ENCODE measurements around the gene ARFGEF3. TPM values are rescaled to one million over a fixed set of nuclear protein-coding genes. Genes with fewer than 3 reads are reported as not detected.

ARFGEF3 gene
- total RNA-seq, 1 donor from 2014 or later = 28.6 TPM

GRCh38 chr6:138383776-138384175 lies 222.0 kb downstream of the ARFGEF3 start:
- Mint-ChIP-seq H3K27ac (peak overlapping the region; percentile 67), H3K36me3 (ENCODE audit: insufficient read depth) (no peaks in the 10 kb centered on the region)
- no peak for DNase-seq (ENCODE audit: low spot score, unreplicated experiment)

GRCh38 chr6:138386897-138387296 lies 225.2 kb downstream of the ARFGEF3 start:
- Mint-ChIP-seq H3K4me1 (ENCODE audit: low read depth) (peaks cover 41% of the 10 kb centered on the region), H3K4me3 (ENCODE audit: low read depth) (no peak overlapping the region), H3K36me3 (ENCODE audit: insufficient read depth) (no peaks in the 10 kb centered on the region), H3K27me3 (no peaks in the 10 kb centered on the region), H3K9me3 (ENCODE audit: low read depth) (no peaks in the 10 kb centered on the region), H3K27ac (no peak overlapping the region)
- no peak for TF ChIP-seq CTCF (IDR thresholded peaks at IDR 0.05; ENCODE audit: unreplicated experiment)
- DNase-seq (ENCODE audit: low spot score, unreplicated experiment) = no peak

More at GRCh38 chr6:138383776-138384175, 222.0 kb downstream of the ARFGEF3 start:
- H3K4me3 Mint-ChIP-seq (ENCODE audit: low read depth) = no peak overlapping the region
- no peak for TF ChIP-seq CTCF (IDR thresholded peaks at IDR 0.05; ENCODE audit: unreplicated experiment)
- H3K9me3 Mint-ChIP-seq (ENCODE audit: low read depth) = no peaks in the 10 kb centered on the region
- peaks cover 36% of the 10 kb centered on the region for H3K4me1 Mint-ChIP-seq (ENCODE audit: low read depth)
- no peaks in the 10 kb centered on the region for H3K27me3 Mint-ChIP-seq

- Mint-ChIP-seq H3K4me1 (ENCODE audit: low read depth) (peaks cover 37% of the 10 kb centered on the region), H3K9me3 (ENCODE audit: low read depth) (no peaks in the 10 kb centered on the region), H3K36me3 (ENCODE audit: insufficient read depth) (no peaks in the 10 kb centered on the region), H3K27ac (peak overlapping the region; percentile 93), H3K27me3 (no peaks in the 10 kb centered on the region), H3K4me3 (ENCODE audit: low read depth) (peak overlapping the region; percentile 22)
- DNase-seq (ENCODE audit: low spot score, unreplicated experiment) = no peak
- TF ChIP-seq CTCF (IDR thresholded peaks at IDR 0.05; ENCODE audit: unreplicated experiment) = no peak
These were observed 226.0 kb downstream of the ARFGEF3 start for GRCh38 chr6:138387577-138388368.

- no peak for DNase-seq (ENCODE audit: low spot score, unreplicated experiment)
- Mint-ChIP-seq H3K36me3 (ENCODE audit: insufficient read depth) (no peaks in the 10 kb centered on the region), H3K9me3 (ENCODE audit: low read depth) (no peaks in the 10 kb centered on the region), H3K4me1 (ENCODE audit: low read depth) (peaks cover 32% of the 10 kb centered on the region), H3K4me3 (ENCODE audit: low read depth) (no peak overlapping the region), H3K27ac (peak overlapping the region; percentile 37), H3K27me3 (no peaks in the 10 kb centered on the region)
- no peak for TF ChIP-seq CTCF (IDR thresholded peaks at IDR 0.05; ENCODE audit: unreplicated experiment)
These were observed 227.8 kb downstream of the ARFGEF3 start for GRCh38 chr6:138389551-138389950.

Other genes with a start within 250 kb of the ARFGEF3 start
- gene PERP, start 54.5 kb upstream of the ARFGEF3 start, total RNA-seq = 68.3 and 75.3 TPM in 2 replicates
- gene PBOV1, start 56.6 kb downstream of the ARFGEF3 start, total RNA-seq = not detected in 2 replicates
- gene SMIM28, start 216.0 kb downstream of the ARFGEF3 start, total RNA-seq = not detected in 2 replicates
- gene HEBP2, start 242.3 kb downstream of the ARFGEF3 start, total RNA-seq = 67.7 and 73.2 TPM in 2 replicates

All from progenitor cell of endocrine pancreas (in vitro differentiated cells).